Muscle layer of duodenum (tissue), 2 donors: ENCODE results near the gene PHETA1.
"Not testable (repeated sequence)": the region's sequence is repeated elsewhere in the genome, so short reads cannot be mapped to it uniquely, and the experiment has no call there.

ENCODE experiments used
- H3K27ac ChIP-seq: one replicate; pipeline ENCODE4 v1.7.0; 2013; ENCODE audit warnings: mild to moderate bottlenecking, low read length
- H3K27me3 ChIP-seq: one replicate; pipeline ENCODE4 v1.7.0; 2013; ENCODE audit warnings: low read depth, mild to moderate bottlenecking, control low read depth, low read length
- H3K36me3 ChIP-seq, 2 donors: one replicate each; pipeline ENCODE4 v1.7.0; 2013; ENCODE audit warnings: low read length in 2 of 2, control low read depth in 1 of 2, mild to moderate bottlenecking in 1 of 2; ENCODE audit not compliant: insufficient read depth in 2 of 2, control insufficient read depth in 1 of 2
- H3K4me1 ChIP-seq, 2 donors: one replicate each; pipeline ENCODE4 v1.7.0; 2013; ENCODE audit warnings: low read length in 2 of 2, mild to moderate bottlenecking in 2 of 2, control low read depth in 1 of 2, moderate library complexity in 1 of 2; ENCODE audit not compliant: insufficient read depth in 2 of 2, control insufficient read depth in 1 of 2
- H3K4me3 ChIP-seq, 2 donors: one replicate each; pipeline ENCODE4 v1.7.0; 2013; ENCODE audit warnings: low read length in 2 of 2, low read depth in 1 of 2, mild to moderate bottlenecking in 1 of 2
- H3K9me3 ChIP-seq, 2 donors: one replicate each; pipeline ENCODE4 v1.7.0; 2013; ENCODE audit warnings: low read length in 2 of 2, control low read depth in 1 of 2, mild to moderate bottlenecking in 1 of 2; ENCODE audit not compliant: control insufficient read depth in 1 of 2
- donor health status: healthy.

Gene PHETA1

GRCh38 chr12:111342376-111342775 is 26.5 kb downstream of the PHETA1 start:
- H3K4me1 ChIP-seq: no peaks in the 10 kb centered on the region
- H3K9me3 ChIP-seq: peaks cover 0 to 7% of the 10 kb centered on the region in 2 donors
- no peak overlapping the region for H3K27ac ChIP-seq
- H3K36me3 ChIP-seq: no peaks in the 10 kb centered on the region
- H3K4me3 ChIP-seq: no peak overlapping the region
- H3K27me3 ChIP-seq: no peaks in the 10 kb centered on the region

DNA sequence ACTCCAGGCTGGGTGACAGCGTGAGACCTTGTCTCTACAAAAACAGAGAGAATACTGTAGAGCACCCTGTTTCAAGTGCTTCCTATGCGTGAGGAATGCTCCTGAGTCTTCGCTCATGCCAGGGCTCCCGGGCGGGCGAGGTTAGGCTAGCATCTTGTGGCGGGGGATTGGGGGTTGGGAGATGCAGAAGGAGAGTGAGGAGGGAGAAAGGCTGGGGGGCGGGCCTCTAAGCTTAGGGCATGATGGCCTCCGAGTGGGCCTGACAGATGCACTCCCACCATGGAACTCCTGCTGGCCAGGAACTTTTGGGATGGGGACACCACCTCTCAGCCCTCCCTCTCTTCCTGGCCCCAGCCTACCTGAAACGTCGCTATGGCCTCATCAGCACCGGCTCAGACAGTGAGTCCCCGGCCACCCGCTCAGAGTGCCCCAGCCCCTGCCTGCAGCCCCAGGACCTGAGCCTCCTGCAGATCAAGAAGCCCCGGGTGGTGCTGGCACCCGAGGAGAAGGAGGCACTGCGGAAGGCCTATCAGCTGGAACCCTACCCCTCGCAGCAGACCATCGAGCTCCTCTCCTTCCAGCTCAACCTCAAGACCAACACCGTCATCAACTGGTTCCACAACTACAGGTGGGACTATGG is 27.3 kb downstream of the PHETA1 start:
- Histone ChIP-seq H3K36me3 (no peaks in the 10 kb centered on the region), H3K27me3 (no peaks in the 10 kb centered on the region)

DNA sequence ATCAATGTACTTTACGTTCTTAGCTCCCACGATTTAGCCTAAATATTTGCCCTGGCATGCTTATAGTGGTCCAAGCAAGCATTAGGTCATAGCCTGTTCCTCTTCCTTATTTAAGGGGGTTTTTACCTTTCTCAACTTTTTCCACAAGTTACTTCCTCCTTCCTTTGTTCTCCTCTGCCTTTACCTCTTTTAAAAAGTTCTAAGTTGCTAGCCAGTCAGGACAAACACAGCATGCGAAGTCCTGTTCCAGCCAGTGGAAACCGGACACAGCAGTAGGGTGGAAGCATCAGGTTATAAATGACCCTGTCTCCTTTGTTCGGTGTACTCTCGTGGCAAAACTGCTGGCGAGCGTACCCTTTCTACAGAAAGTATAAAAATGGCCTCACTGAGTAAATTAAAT is 28.2 kb downstream of the PHETA1 start:
- H3K36me3 ChIP-seq, H3K27me3 ChIP-seq, H3K9me3 ChIP-seq, H3K4me3 ChIP-seq, H3K4me1 ChIP-seq, H3K27ac ChIP-seq: not testable (repeated sequence)

More for the DNA sequence above, 27.3 kb downstream of the PHETA1 start:
- Histone ChIP-seq H3K27ac (no peak overlapping the region), H3K9me3 (peaks cover 0 to 5% of the 10 kb centered on the region in 2 donors), H3K4me3 (no peak overlapping the region), H3K4me1 (no peaks in the 10 kb centered on the region)

- H3K4me3 ChIP-seq: no peak overlapping the region
- no peak overlapping the region for H3K27ac ChIP-seq
- H3K27me3 ChIP-seq: no peaks in the 10 kb centered on the region
- no peaks in the 10 kb centered on the region for H3K36me3 ChIP-seq
- peaks cover 0 to 5% of the 10 kb centered on the region in 2 donors for H3K9me3 ChIP-seq
- no peaks in the 10 kb centered on the region for H3K4me1 ChIP-seq
Observed at GRCh38 chr12:111340231-111340630, 28.7 kb downstream of the PHETA1 start.

- Histone ChIP-seq H3K4me3 (no peak overlapping the region), H3K9me3 (peaks cover 0 to 5% of the 10 kb centered on the region in 2 donors), H3K36me3 (no peaks in the 10 kb centered on the region), H3K4me1 (no peaks in the 10 kb centered on the region), H3K27me3 (no peaks in the 10 kb centered on the region), H3K27ac (no peak overlapping the region)
Observed at GRCh38 chr12:111339321-111339938, 29.5 kb downstream of the PHETA1 start.

- no peaks in the 10 kb centered on the region for H3K27me3 ChIP-seq
- H3K4me1 ChIP-seq: no peaks in the 10 kb centered on the region
- H3K9me3 ChIP-seq: no peaks in the 10 kb centered on the region
- no peak overlapping the region for H3K4me3 ChIP-seq
- H3K36me3 ChIP-seq: no peaks in the 10 kb centered on the region
- H3K27ac ChIP-seq: no peak overlapping the region
Observed at GRCh38 chr12:111338096-111338495, 30.8 kb downstream of the PHETA1 start.

- no peaks in the 10 kb centered on the region for H3K27me3 ChIP-seq
- H3K4me3 ChIP-seq: no peak overlapping the region
- no peaks in the 10 kb centered on the region for H3K4me1 ChIP-seq
- H3K27ac ChIP-seq: no peak overlapping the region
- H3K9me3 ChIP-seq: no peaks in the 10 kb centered on the region
- no peaks in the 10 kb centered on the region for H3K36me3 ChIP-seq
Observed at GRCh38 chr12:111337371-111337770, 31.5 kb downstream of the PHETA1 start.

GRCh38 chr12:111336411-111336810 is 32.5 kb downstream of the PHETA1 start:
- not testable (repeated sequence) for H3K27ac ChIP-seq

GRCh38 chr12:111335811-111336210 is 33.1 kb downstream of the PHETA1 start:
- no peaks in the 10 kb centered on the region for H3K4me1 ChIP-seq
- no peaks in the 10 kb centered on the region for H3K27me3 ChIP-seq
- H3K9me3 ChIP-seq: no peaks in the 10 kb centered on the region
- no peak overlapping the region for H3K27ac ChIP-seq
- H3K36me3 ChIP-seq: no peaks in the 10 kb centered on the region
- no peak overlapping the region for H3K4me3 ChIP-seq

More at GRCh38 chr12:111336411-111336810, 32.5 kb downstream of the PHETA1 start:
- not testable (repeated sequence) for H3K9me3 ChIP-seq, H3K4me3 ChIP-seq, H3K27me3 ChIP-seq, H3K4me1 ChIP-seq, H3K36me3 ChIP-seq

DNA sequence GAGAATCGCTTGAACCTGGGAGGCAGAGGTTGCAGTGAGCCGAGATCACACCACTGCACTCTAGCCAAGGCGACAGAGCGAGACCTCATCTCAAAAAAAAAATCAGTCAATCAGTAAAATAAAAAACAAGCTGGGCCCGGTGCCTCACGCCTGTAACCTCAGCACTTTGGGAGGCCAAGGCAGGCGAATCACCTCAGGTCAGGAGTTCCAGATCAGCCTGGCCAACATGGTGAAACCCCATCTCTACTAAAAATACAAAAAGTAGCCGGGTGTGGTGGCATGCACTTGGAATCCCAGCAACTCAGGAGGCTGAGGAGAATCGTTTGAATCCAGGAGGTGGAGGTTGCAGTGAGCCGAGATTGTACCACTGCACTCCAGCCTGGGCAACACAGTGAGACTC is 33.6 kb downstream of the PHETA1 start:
- not testable (repeated sequence) for H3K36me3 ChIP-seq, H3K4me3 ChIP-seq, H3K27me3 ChIP-seq, H3K9me3 ChIP-seq, H3K27ac ChIP-seq, H3K4me1 ChIP-seq

DNA sequence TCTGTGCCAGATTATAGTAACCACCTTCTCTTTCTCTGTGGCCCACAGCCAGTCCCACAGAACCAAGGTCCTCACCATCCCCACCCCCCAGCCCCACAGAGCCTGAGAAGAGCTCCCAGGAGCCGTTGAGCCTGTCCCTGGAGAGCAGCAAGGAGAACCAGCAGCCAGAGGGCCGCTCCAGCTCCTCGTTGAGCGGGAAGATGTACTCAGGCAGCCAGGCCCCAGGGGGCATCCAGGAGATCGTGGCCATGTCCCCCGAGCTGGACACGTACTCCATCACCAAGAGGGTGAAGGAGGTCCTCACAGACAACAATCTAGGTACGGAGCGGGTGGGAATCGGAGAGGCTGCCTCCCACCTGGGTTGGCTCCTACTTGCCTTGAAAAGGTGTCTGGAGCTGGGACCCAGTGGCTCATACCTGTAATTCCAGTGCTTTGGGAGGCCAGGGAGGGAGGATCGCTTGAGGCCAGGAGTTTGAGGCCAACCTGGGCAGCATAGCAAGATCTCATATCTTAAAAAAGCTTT is 34.4 kb downstream of the PHETA1 start:
- Histone ChIP-seq H3K4me1 (no peaks in the 10 kb centered on the region), H3K27ac (no peak overlapping the region), H3K9me3 (no peaks in the 10 kb centered on the region), H3K4me3 (no peak overlapping the region), H3K27me3 (no peaks in the 10 kb centered on the region), H3K36me3 (no peaks in the 10 kb centered on the region)
